Mesodermal cell (in vitro differentiated cells): ENCODE data around the gene ERGIC2.

Experiments
- H3K27ac ChIP-seq: 2 replicates; pipeline ENCODE4 v1.7.0; 2013; ENCODE audit warnings: mild to moderate bottlenecking, low read depth, low read length, moderate library complexity; ENCODE audit not compliant: severe bottlenecking
- H3K36me3 ChIP-seq: 2 replicates; pipeline ENCODE4 v1.7.1; 2013; ENCODE audit warnings: mild to moderate bottlenecking, low read length, moderate library complexity; ENCODE audit not compliant: control insufficient read depth, insufficient read depth
- H3K4me1 ChIP-seq: one replicate; pipeline ENCODE4 v1.7.1; 2013; ENCODE audit warnings: mild to moderate bottlenecking, low read length; ENCODE audit not compliant: insufficient read depth, control insufficient read depth, poor library complexity, severe bottlenecking
- H3K4me3 ChIP-seq: 2 replicates; pipeline ENCODE4 v1.7.0; 2013; ENCODE audit warnings: low read length, control low read depth, mild to moderate bottlenecking; ENCODE audit not compliant: insufficient read depth, poor library complexity, severe bottlenecking; ENCODE audit errors: extremely low read depth
- H3K9me3 ChIP-seq: 2 replicates; pipeline ENCODE4 v1.7.1; 2013; ENCODE audit warnings: mild to moderate bottlenecking, low read length, moderate library complexity; ENCODE audit not compliant: control insufficient read depth
- WGBS, 2 experiments: methylation state at CpG; one replicate each; pipeline ENCODE4 v1.1.5; 2013; ENCODE audit warnings: missing lambda C conversion rate in 2 of 2; ENCODE audit not compliant: insufficient coverage in 2 of 2; 5-methylcytosine and 5-hydroxymethylcytosine counted together

Gene ERGIC2

DNA sequence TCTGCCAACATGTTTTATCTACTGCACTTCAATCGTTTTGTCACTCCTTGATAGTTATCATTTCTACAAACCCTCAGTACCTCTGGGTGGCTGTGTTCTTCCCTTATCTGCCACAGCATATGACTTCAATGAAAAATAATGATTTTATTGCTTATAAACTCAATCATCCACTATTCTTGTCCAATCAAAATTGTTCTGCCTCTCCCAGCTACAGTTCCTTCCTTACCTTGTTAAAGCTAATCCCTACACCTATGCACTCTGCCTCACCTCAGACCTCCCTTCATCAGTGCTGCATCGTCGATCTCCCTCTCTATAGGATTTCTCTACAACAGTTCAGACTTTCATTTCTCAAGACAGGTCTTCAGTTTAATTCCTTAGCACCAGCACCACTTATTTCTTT is 58.8 kb downstream of the ERGIC2 start:
- WGBS, 2 experiments, result 90 to 92% methylated on average over 2 to 3 of the region's 3 CpGs
- H3K36me3 ChIP-seq, result peaks cover 21% of the 10 kb centered on the region
- no peaks in the 10 kb centered on the region for H3K9me3 ChIP-seq
- no peak overlapping the region for H3K27ac ChIP-seq
- H3K4me3 ChIP-seq, result no peak overlapping the region
- no peaks in the 10 kb centered on the region for H3K4me1 ChIP-seq

DNA sequence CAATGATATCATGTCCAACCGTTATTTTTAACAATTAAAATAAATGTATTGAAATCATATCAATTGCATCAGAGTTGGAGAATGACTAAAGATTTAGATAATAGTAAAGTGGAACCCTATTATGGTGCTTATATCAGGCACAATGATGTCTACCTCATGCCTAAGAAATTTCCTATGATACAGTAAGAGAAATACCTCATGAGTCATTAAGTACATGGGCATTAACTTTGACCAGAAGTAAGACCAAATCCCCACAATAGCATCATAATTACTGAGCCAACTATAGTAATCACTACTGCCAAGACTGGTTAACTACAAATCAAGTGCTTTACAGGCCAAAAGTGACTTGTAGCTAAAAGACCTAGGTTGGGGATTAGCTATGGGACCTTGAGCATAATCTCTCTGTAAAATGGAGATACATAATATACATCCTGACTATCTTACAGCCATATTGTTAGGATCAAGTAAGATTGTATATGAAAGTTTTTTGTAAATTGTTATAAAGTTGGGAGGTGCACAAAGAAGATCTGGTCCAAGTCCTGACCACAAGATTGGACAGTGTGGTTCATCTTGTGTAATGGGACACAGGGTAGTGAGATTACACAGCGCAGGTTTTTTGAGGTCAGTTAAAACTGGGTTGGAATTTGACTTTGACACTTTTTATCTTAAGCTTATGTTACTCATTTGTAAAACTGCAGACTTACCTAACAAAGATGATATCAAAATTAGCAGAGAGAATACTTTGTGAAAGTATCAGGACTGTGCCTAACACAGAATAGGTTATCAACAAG is 60.5 kb downstream of the ERGIC2 start:
- WGBS, 2 experiments, result no CpG with 5 or more reads among the region's 2 CpGs
- peaks cover 21% of the 10 kb centered on the region for H3K36me3 ChIP-seq
- H3K4me1 ChIP-seq, result peaks cover 4% of the 10 kb centered on the region
- no peaks in the 10 kb centered on the region for H3K9me3 ChIP-seq
- H3K4me3 ChIP-seq, result no peak overlapping the region
- no peak overlapping the region for H3K27ac ChIP-seq

DNA sequence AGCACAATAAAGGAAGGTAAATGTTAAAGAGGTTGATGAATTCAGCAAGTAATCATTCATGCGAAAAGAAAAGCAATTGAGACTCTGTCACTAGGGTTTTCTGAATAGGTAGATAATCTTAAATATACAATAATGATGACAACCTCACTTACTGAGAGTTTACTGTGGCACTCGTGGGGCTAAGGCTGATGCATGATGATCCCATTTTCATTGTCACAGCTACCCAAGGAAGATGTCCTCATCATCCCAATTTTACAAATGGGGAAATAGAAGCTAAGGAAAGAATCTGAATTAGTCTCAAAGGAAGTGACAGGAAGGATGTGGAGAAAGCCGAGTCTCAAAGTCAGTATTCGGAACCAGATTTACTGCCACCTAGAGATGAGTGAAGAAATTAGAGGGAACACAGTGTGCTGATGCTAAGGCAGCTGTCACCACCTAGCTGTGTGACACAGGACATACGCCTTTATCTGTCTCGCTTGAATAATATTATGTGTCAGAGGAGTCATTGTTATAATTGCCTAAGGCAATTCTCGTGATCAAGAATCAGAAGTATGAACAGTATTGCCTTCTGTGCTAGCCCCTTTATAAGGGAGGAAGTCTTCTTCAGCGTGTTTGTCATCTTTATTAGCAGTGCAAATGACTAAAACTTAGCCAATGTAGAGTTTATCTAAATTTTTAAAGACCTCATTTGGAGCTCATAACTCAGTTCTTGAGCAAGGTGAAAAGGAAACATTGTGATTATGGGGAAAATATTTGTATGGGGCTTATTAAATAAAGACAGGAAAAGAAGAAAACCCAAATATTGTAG is 63.2 kb downstream of the ERGIC2 start:
- Histone ChIP-seq H3K27ac (no peak overlapping the region), H3K9me3 (no peaks in the 10 kb centered on the region), H3K4me3 (no peak overlapping the region), H3K36me3 (peaks cover 15% of the 10 kb centered on the region), H3K4me1 (peaks cover 4% of the 10 kb centered on the region)
- WGBS, 2 experiments, result 47 to 54% methylated on average over 6 of the region's 8 CpGs

DNA sequence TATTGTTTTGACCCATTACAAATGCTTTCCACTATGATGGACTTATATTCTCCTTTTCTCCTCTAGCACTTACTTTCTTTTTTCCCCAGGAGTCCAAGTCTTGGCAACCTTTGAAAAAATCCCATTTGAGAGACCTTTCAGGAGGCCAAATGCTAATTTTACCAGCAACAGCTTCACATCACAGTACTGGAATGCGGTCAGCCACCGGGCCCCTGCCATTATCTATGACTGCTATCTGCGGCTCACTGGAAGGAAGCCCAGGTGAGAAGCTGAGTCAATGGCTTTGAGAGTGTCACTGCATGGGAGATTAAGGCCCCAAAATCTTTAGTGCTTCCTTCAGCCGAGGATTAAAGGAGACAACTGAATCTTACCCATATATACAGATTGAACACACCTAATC is 64.2 kb downstream of the ERGIC2 start:
- H3K27ac ChIP-seq, result no peak overlapping the region
- 27 to 43% methylated on average over 4 of the region's 4 CpGs for WGBS, 2 experiments
- peaks cover 5% of the 10 kb centered on the region for H3K36me3 ChIP-seq
- no peaks in the 10 kb centered on the region for H3K9me3 ChIP-seq
- no peak overlapping the region for H3K4me3 ChIP-seq
- peaks cover 4% of the 10 kb centered on the region for H3K4me1 ChIP-seq

DNA sequence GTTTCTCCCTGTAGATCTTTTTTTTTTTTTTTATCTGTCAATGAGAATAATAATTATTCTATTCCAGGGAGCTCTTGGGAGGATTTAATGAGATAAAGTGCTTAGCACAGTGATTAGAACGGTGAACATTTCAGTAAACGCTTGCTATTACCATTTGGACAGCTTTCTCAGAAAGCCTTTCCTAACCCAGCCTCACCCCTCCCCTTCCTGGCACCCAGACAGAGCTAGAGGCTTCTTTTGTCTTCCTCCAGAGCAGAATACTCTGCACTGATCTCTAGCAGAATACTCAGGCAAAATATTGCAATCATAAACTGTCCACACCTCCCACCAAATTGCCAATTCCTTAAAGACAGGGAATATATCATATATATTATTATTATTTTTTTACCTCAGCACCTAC is 66.6 kb downstream of the ERGIC2 start:
- WGBS, 2 experiments, result 60% methylated on average over 1 of the region's 2 CpGs; no CpG with 5 or more reads in 1 of the 2 experiments
- Histone ChIP-seq H3K27ac (no peak overlapping the region), H3K4me3 (no peak overlapping the region), H3K9me3 (no peaks in the 10 kb centered on the region), H3K4me1 (peaks cover 4% of the 10 kb centered on the region), H3K36me3 (no peaks in the 10 kb centered on the region)

DNA sequence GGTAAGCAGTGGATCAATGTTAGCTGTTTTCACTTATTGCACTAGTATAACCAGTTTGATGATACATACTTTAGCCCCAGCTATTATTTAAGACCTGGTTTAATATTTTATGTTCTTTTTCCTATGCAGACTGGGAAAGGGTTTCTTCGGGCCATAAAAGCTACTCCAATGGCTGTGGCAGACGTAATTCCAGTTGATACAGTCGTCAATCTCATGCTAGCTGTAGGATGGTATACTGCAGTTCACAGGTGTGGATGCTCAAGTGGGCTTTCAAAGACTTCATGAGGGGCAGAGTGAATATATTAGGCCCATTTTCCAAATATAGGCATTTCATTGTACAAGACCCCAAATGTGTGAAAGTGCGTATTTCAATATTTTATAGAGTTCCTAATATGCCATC is 70.1 kb downstream of the ERGIC2 start:
- Histone ChIP-seq H3K4me3 (no peak overlapping the region), H3K9me3 (no peaks in the 10 kb centered on the region), H3K27ac (no peak overlapping the region), H3K36me3 (no peaks in the 10 kb centered on the region), H3K4me1 (no peaks in the 10 kb centered on the region)
- WGBS, 2 experiments, result 80 to 95% methylated on average over 1 to 3 of the region's 4 CpGs

DNA sequence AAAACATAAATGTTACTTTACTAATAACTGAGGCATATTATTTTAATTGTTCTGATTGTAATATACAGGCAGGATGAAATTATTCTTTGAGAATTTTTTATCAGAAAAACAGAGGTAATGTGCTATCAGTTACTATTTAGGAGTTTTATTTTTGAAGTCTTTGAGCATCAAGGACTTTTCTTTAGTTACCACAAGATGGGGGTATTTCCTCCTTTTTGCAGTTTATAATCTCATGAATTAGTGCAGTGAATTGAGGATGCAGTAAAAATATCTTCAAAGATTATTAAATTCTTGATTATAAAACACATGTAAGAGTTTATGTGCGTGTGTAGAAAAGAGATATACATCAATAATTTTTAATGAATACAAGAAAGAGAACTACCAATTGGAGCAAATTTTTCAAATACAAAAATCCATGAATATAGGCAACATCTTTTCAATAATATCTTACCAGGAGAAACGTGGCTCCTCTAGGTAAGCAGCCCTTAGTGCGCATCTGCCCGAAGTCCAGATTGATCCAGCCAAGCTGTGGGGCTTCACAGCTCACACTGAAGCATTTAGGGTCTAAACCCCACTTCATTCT is 71.6 kb downstream of the ERGIC2 start:
- Histone ChIP-seq H3K27ac (no peak overlapping the region), H3K4me1 (no peaks in the 10 kb centered on the region), H3K4me3 (no peak overlapping the region), H3K9me3 (no peaks in the 10 kb centered on the region), H3K36me3 (no peaks in the 10 kb centered on the region)
- WGBS, 2 experiments, result 60 to 79% methylated on average over 1 to 3 of the region's 4 CpGs

DNA sequence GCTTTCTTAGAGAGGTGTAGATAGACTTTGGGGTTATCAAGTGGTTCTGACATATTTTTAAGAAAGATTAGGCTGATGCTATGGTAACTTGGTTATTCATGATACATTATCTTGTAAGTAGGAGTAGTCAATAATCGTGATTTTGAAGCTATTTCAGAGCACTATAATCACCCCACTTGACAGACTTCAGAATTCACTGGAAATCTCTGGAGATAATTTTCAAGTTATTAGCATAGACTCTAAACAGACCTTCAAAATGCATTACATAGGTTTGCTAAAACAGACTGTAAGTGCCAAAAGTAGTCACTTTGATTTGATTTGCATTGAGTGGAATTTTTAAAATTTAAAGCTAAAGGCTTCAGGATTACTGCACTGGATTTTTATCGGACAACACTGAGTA is 74.3 kb downstream of the ERGIC2 start:
- Histone ChIP-seq H3K4me3 (no peak overlapping the region), H3K27ac (no peak overlapping the region), H3K4me1 (no peaks in the 10 kb centered on the region), H3K36me3 (no peaks in the 10 kb centered on the region), H3K9me3 (no peaks in the 10 kb centered on the region)
- 100% methylated on average over 1 of the region's 2 CpGs for WGBS, 2 experiments

DNA sequence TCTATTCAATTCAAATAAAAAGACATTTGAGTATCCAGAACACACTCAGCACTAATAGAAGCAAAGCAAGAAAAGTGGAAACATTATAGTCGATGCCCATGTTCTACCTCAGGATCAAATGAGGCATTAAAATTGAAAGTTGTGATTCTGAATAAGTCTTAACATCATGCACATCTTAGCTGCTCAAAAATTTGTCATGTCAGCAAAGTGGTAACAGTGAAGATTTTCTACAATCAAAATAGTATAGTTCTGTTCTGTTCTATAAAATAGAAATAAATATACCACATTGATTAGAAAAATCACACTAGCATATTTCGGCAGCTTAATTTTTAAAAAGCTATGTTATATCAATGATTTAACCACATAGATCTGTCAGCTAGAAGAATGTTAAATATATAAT is 74.7 kb downstream of the ERGIC2 start:
- no peak overlapping the region for H3K27ac ChIP-seq
- H3K4me1 ChIP-seq, result no peaks in the 10 kb centered on the region
- no peak overlapping the region for H3K4me3 ChIP-seq
- H3K36me3 ChIP-seq, result no peaks in the 10 kb centered on the region
- WGBS, 2 experiments, result no CpG with 5 or more reads among the region's 2 CpGs
- no peaks in the 10 kb centered on the region for H3K9me3 ChIP-seq

DNA sequence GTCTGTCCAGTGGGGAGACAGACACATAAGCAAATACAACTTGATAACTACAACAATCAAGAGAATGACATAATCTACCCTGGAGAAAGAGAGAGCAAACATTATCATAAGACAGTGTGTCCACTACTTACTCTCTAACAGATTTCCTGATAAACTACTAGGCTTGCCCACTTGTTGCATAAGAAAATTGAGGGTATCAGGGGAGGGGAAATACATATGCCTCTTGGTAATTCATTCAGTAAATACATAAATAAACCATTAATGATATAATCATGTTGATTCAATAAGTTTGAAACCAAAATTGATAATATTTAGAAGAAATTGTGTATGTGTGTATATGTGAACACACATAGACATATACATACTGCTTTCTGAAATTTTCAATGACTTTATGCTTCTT is 76.6 kb downstream of the ERGIC2 start:
- Histone ChIP-seq H3K4me1 (no peaks in the 10 kb centered on the region), H3K4me3 (no peak overlapping the region), H3K27ac (no peak overlapping the region), H3K9me3 (no peaks in the 10 kb centered on the region), H3K36me3 (no peaks in the 10 kb centered on the region)

DNA sequence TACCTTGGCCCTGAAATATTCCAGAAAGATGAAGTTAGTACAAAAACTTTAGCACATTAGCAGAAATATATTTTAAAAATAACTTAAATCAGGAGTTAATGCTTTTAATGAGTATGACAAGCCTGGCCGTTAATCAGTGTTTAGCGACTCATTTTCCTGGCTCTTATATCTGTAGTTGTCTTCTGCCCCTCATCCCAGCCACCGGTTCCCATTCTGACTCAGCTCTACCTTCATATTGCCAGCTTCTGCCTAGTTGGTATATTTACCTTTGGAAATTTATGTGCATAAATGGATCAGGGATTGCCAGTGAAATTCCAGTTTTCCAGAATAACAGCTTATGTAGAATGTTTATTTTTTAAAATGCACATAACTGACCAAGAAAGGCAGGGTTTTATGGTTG is 79.9 kb downstream of the ERGIC2 start:
- no peak overlapping the region for H3K27ac ChIP-seq
- no peak overlapping the region for H3K4me3 ChIP-seq
- no peaks in the 10 kb centered on the region for H3K36me3 ChIP-seq
- no peaks in the 10 kb centered on the region for H3K9me3 ChIP-seq
- no peaks in the 10 kb centered on the region for H3K4me1 ChIP-seq
- WGBS, 2 experiments, result 90% methylated on average over 2 of the region's 3 CpGs; no CpG with 5 or more reads in 1 of the 2 experiments
